Measurements from ENCODE around the gene POLE2.

POLE2 gene

DNA sequence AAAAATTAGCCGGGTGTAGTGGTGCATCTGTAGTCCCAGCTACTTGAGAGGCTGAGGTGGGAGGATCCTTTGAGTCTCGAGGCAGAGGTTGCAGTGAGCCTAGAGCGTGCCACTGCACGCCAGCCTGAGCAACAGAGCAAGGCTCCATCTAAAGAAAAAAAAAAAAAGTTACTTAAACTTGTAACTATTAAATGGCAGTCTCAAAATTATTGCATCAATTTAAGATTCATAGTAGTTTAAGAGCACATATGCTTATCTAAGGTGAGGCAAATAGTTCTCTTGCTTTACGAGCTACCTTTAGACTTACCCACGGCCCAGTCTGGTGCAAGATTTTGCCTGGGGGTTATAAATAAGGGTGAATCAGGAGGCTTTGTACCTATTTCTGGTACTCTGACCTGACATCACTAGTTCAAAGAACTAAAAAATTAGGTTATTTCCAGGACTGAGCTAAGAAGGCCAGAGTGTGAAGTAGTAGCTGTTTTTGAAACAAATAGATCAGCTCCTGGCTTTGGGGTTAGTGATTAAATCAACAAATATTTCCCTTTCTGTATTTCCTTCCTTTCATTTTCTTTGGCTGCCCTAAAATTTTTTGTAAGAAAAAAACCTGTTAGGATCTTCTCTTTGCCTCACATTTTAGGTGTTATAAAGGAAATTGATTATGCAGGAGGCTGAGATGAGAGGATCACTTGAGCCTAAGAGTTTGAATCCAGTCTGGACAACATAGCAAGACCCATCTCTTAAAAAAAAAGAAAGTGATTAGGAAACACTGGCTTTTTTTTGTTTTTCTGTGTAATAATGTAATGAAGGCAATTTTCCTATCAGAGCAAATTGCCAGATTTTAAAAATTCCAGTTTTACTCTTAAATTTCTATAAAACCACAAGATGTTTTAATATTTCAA, 63.8 kb downstream of the POLE2 start:
- Histone ChIP-seq H3K4me2 (ENCODE audit: low read length) (peak overlapping the region; percentile 85), H3K27me3 (ENCODE audit: control insufficient read depth, low read length) (no peaks in the 10 kb centered on the region), H3K4me1 (ENCODE audit: control insufficient read depth, low read length) (peaks cover 45% of the 10 kb centered on the region), H3K27ac (ENCODE audit: low read depth, low read length) (peak overlapping the region; percentile 39), H3F3A (ENCODE audit: control insufficient read depth, insufficient read depth) (peaks cover 37% of the 10 kb centered on the region), H4K20me1 (ENCODE audit: control insufficient read depth, insufficient read depth, low read depth, low read length) (peaks cover 29% of the 10 kb centered on the region; the same call in 1 of the 2 replicates), H3K79me2 (ENCODE audit: control insufficient read depth, low read length) (peaks cover 99% of the 10 kb centered on the region), H3K9me3 (ENCODE audit: control insufficient read depth, insufficient read depth, low read length) (no peaks in the 10 kb centered on the region), H3K9me2 (replicated peaks; ENCODE audit: control insufficient read depth, low read length) (no peaks in the 10 kb centered on the region), H3K36me3 (ENCODE audit: control insufficient read depth, low read length) (peaks cover 80% of the 10 kb centered on the region), H3K4me3 (ENCODE audit: low read length) (peak overlapping the region; percentile 94)
- TF ChIP-seq, protein P1, sequence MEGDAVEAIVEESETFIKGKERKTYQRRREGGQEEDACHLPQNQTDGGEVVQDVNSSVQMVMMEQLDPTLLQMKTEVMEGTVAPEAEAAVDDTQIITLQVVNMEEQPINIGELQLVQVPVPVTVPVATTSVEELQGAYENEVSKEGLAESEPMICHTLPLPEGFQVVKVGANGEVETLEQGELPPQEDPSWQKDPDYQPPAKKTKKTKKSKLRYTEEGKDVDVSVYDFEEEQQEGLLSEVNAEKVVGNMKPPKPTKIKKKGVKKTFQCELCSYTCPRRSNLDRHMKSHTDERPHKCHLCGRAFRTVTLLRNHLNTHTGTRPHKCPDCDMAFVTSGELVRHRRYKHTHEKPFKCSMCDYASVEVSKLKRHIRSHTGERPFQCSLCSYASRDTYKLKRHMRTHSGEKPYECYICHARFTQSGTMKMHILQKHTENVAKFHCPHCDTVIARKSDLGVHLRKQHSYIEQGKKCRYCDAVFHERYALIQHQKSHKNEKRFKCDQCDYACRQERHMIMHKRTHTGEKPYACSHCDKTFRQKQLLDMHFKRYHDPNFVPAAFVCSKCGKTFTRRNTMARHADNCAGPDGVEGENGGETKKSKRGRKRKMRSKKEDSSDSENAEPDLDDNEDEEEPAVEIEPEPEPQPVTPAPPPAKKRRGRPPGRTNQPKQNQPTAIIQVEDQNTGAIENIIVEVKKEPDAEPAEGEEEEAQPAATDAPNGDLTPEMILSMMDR (IDR thresholded peaks at IDR 0.05; ENCODE audit: low read depth, low read length, poor library complexity, severe bottlenecking): no peak
- no peak for TF ChIP-seq EZH2phosphoT487 (IDR thresholded peaks at IDR 0.05; ENCODE audit: borderline replicate concordance, low read length)

DNA sequence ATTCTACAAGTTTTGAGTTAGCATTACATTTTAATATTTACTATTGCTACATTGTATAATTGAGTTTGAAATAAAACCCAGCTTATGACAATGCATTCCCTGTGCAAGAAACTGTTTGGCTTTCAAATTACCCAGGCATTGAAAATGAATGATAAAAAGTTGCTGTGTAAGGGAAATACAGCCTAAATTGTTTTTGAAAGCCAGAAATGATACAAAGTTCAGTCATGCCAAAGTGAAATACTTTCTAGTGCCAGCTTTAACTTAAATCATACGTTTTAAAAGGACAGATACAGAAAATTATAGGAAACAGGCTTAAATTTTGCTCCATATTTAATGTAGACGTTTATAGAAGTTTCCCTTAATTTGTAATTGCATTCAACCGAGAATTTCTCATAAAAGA, 64.6 kb downstream of the POLE2 start:
- Histone ChIP-seq H3K4me1 (ENCODE audit: control insufficient read depth, low read length) (peaks cover 45% of the 10 kb centered on the region), H3K9me2 (replicated peaks; ENCODE audit: control insufficient read depth, low read length) (no peaks in the 10 kb centered on the region), H3K79me2 (ENCODE audit: control insufficient read depth, low read length) (peaks cover 99% of the 10 kb centered on the region), H3K4me2 (ENCODE audit: low read length) (peak overlapping the region; percentile 85), H3K36me3 (ENCODE audit: control insufficient read depth, low read length) (peaks cover 85% of the 10 kb centered on the region), H3K4me3 (ENCODE audit: low read length) (peak overlapping the region; percentile 94), H3F3A (ENCODE audit: control insufficient read depth, insufficient read depth) (peaks cover 31% of the 10 kb centered on the region), H3K27ac (ENCODE audit: low read depth, low read length) (peak overlapping the region; percentile 39), H4K20me1 (ENCODE audit: control insufficient read depth, insufficient read depth, low read depth, low read length) (peaks cover 29% of the 10 kb centered on the region; the same call in 1 of the 2 replicates), H3K27me3 (ENCODE audit: control insufficient read depth, low read length) (no peaks in the 10 kb centered on the region), H3K9me3 (ENCODE audit: control insufficient read depth, insufficient read depth, low read length) (no peaks in the 10 kb centered on the region)
- TF ChIP-seq, protein P1 (IDR thresholded peaks at IDR 0.05; ENCODE audit: low read depth, low read length, poor library complexity, severe bottlenecking): no peak
- TF ChIP-seq EZH2phosphoT487 (IDR thresholded peaks at IDR 0.05; ENCODE audit: borderline replicate concordance, low read length): no peak

DNA sequence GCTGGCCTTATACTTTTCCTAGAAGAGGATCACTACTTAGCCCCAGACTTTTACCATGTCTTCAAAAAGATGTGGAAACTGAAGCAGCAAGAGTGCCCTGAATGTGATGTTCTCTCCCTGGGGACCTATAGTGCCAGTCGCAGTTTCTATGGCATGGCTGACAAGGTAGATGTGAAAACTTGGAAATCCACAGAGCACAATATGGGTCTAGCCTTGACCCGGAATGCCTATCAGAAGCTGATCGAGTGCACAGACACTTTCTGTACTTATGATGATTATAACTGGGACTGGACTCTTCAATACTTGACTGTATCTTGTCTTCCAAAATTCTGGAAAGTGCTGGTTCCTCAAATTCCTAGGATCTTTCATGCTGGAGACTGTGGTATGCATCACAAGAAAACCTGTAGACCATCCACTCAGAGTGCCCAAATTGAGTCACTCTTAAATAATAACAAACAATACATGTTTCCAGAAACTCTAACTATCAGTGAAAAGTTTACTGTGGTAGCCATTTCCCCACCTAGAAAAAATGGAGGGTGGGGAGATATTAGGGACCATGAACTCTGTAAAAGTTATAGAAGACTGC, 65.9 kb downstream of the POLE2 start:
- H3K4me1 ChIP-seq (ENCODE audit: control insufficient read depth, low read length): peaks cover 47% of the 10 kb centered on the region
- H4K20me1 ChIP-seq (ENCODE audit: control insufficient read depth, insufficient read depth, low read depth, low read length): peaks cover 33% of the 10 kb centered on the region; the same call in 1 of the 2 replicates
- H3K4me3 ChIP-seq (ENCODE audit: low read length): peak overlapping the region; percentile 94

More for the DNA sequence above, 65.9 kb downstream of the POLE2 start:
- peak overlapping the region; percentile 85 for H3K4me2 ChIP-seq (ENCODE audit: low read length)
- H3K79me2 ChIP-seq (ENCODE audit: control insufficient read depth, low read length): peaks cover 99% of the 10 kb centered on the region
- no peaks in the 10 kb centered on the region for H3K27me3 ChIP-seq (ENCODE audit: control insufficient read depth, low read length)
- no peak for TF ChIP-seq EZH2phosphoT487 (IDR thresholded peaks at IDR 0.05; ENCODE audit: borderline replicate concordance, low read length)
- TF ChIP-seq, protein P1 (IDR thresholded peaks at IDR 0.05; ENCODE audit: low read depth, low read length, poor library complexity, severe bottlenecking): no peak
- H3K9me2 ChIP-seq (replicated peaks; ENCODE audit: control insufficient read depth, low read length): no peaks in the 10 kb centered on the region
- no peak overlapping the region; the same call in 1 of the 2 replicates for H3K27ac ChIP-seq (ENCODE audit: low read depth, low read length)
- H3F3A ChIP-seq (ENCODE audit: control insufficient read depth, insufficient read depth): peaks cover 33% of the 10 kb centered on the region
- no peaks in the 10 kb centered on the region for H3K9me3 ChIP-seq (ENCODE audit: control insufficient read depth, insufficient read depth, low read length)
- peaks cover 87% of the 10 kb centered on the region for H3K36me3 ChIP-seq (ENCODE audit: control insufficient read depth, low read length)
